Fibroblast of lung (primary cell): ENCODE results near the gene MCOLN1.
A peak's percentile ranks its signal among the peaks of the same experiment; 100 is the strongest.

Source experiments
- CTCF ChIP-seq, 2 donors: IDR thresholded peaks in 1 of 2; conservative IDR thresholded peaks in 1 of 2; 1 replicate in 1 of 2; 2 replicates in 1 of 2; pipeline ENCODE4 v1.5.1; 2011 to 2012; ENCODE audit warnings: low read length in 2 of 2, control low read depth in 1 of 2, inconsistent platforms in 1 of 2, low read depth in 1 of 2, mild to moderate bottlenecking in 1 of 2
- EZH2 ChIP-seq: IDR thresholded peaks from 2 replicates; pipeline ENCODE4 v1.5.1; 2012; ENCODE audit warnings: low read length, control low read depth, mild to moderate bottlenecking; ENCODE audit errors: missing control alignments

GRCh38 chr19:7497292-7497691, 25.1 kb upstream of the MCOLN1 start:
- TF ChIP-seq CTCF (conservative IDR thresholded peaks at IDR 0.05 in 1 of 2, IDR thresholded peaks at IDR 0.05 in 1 of 2; ENCODE audit: low read depth in 1 of 2, low read length in 2 of 2), result peak; percentile 38 to 47
- TF ChIP-seq EZH2, result no peak
